Measurements from ENCODE around the gene GNMT. TPM values are rescaled to one million over a fixed set of nuclear protein-coding genes. Genes with fewer than 3 reads are reported as not detected.
A peak's percentile ranks its signal among the peaks of the same experiment; 100 is the strongest.

Gene GNMT
- total RNA-seq, 2 donors from 2014 or later: 3.3 to 4.1 TPM

DNA sequence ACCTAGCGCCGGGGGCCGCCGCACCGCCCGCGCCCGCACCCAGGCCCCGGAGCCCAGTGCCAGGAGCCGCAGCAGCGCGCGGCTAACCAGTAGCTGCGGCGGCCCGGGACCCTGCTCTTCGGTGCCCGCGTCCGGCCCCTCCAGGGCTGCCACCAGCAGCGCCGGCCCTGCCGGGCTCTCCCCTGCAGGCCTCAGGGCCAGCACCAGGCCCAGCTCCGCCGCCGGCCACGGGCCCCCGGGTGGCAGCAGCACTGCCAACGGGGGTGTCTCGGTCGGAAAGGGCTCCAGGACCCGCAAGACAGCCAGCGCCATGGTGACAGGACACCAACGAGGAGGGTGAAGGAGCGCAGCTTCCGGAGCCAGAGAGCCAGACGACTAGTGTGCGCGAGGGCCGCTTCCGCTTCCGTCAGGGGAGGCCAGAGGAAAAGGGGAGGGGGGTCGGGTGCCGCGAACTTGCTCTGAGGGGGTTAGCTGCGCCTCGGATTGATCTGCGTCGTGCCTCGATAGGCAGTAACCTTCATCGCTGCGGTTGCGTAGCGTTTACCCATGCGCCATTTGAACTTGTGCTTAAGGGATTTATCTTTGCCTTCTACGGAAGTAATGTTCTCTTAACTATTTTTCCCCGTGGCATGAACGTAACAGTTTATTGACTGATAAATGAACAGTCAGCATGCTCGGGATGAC is 18.4 kb downstream of the GNMT start, which contains the start of gene PEX6:
Gene PEX6, minus strand, starts transcription at position 343 of the 684 bp plus-strand sequence. Its CDS starts 31 bp downstream, at position 312.
- peaks cover 0 to 25% of the 10 kb centered on the region in 2 donors for H3K4me1 ChIP-seq
- peak within 1 kb of the TSS; percentile 71 to 95 for H3K4me3 ChIP-seq
- H3K36me3 ChIP-seq: no peaks in the 10 kb centered on the region
- no peaks in the 10 kb centered on the region for H3K27me3 ChIP-seq
- DNase-seq (ENCODE audit: low spot score): peak; percentile 88
- peak within 1 kb of the TSS; percentile 84 for H3K27ac ChIP-seq
- TF ChIP-seq, protein P1, sequence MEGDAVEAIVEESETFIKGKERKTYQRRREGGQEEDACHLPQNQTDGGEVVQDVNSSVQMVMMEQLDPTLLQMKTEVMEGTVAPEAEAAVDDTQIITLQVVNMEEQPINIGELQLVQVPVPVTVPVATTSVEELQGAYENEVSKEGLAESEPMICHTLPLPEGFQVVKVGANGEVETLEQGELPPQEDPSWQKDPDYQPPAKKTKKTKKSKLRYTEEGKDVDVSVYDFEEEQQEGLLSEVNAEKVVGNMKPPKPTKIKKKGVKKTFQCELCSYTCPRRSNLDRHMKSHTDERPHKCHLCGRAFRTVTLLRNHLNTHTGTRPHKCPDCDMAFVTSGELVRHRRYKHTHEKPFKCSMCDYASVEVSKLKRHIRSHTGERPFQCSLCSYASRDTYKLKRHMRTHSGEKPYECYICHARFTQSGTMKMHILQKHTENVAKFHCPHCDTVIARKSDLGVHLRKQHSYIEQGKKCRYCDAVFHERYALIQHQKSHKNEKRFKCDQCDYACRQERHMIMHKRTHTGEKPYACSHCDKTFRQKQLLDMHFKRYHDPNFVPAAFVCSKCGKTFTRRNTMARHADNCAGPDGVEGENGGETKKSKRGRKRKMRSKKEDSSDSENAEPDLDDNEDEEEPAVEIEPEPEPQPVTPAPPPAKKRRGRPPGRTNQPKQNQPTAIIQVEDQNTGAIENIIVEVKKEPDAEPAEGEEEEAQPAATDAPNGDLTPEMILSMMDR (IDR thresholded peaks at IDR 0.05): peak in 1 of 2 donors; percentile 15
- H3K9me3 ChIP-seq: no peaks in the 10 kb centered on the region

DNA sequence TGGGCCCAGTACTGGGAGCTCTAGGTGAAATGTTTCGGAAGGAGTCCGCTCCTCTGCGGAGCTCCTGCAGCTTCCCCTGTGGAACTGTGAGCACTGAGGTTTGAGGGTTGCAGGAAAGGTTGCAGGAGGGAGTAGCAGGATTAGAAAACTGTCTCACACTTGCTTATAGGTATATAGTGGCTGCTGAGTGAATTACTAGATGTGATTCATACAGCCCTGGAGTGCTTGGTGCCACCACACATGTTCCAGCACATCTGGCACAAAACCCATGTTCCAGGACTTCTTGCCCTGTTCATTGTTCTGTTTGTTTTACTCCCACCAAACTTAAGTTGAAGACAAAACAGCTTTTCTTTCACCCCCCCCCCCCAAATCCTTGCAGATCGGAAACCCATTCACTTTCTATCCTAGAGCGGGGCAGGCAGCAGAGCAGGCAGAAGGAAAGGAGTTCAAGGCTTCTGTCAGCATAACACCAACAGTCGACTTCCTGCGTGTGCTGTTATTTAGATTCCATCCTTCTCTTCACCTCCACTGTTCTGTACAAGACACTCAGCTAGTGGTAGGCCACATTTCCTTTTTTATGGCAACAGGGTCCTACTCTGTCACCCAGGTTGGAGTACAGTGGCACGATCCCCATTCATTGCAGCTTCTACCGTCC is 19.1 kb downstream of the GNMT start:
- TF ChIP-seq, protein P1 (IDR thresholded peaks at IDR 0.05): no peak
- no peaks in the 10 kb centered on the region for H3K27me3 ChIP-seq
- DNase-seq (ENCODE audit: low spot score): no peak
- H3K36me3 ChIP-seq: no peaks in the 10 kb centered on the region
- H3K4me1 ChIP-seq: peaks cover 0 to 25% of the 10 kb centered on the region in 2 donors
- H3K9me3 ChIP-seq: no peaks in the 10 kb centered on the region
- H3K27ac ChIP-seq: peak overlapping the region; percentile 84
- peak overlapping the region; percentile 71 to 95 for H3K4me3 ChIP-seq

DNA sequence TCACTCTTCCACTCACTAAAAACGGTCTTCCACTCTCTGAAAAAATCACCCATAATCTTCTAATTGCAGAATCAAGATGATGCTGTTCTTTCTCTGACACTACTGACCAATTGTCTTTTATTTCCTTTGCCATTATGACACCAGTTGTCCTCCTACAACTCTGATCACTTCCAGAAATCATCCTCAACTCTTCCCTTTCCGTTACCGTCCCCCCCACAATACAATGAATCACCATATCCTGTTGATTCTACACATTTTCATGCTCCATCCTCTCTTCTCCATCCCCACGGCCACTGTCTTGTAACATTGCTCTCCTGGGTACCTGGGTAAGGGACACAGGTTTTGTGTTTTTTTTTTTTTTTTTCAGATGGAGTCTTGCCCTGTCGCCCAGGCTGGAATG is 21.3 kb downstream of the GNMT start:
- H3K36me3 ChIP-seq: no peaks in the 10 kb centered on the region
- H3K27ac ChIP-seq: no peak overlapping the region
- DNase-seq (ENCODE audit: low spot score): no peak
- TF ChIP-seq, protein P1 (IDR thresholded peaks at IDR 0.05): no peak
- no peaks in the 10 kb centered on the region for H3K9me3 ChIP-seq
- H3K27me3 ChIP-seq: no peaks in the 10 kb centered on the region
- H3K4me1 ChIP-seq: peaks cover 0 to 46% of the 10 kb centered on the region in 2 donors
- no peak overlapping the region for H3K4me3 ChIP-seq

DNA sequence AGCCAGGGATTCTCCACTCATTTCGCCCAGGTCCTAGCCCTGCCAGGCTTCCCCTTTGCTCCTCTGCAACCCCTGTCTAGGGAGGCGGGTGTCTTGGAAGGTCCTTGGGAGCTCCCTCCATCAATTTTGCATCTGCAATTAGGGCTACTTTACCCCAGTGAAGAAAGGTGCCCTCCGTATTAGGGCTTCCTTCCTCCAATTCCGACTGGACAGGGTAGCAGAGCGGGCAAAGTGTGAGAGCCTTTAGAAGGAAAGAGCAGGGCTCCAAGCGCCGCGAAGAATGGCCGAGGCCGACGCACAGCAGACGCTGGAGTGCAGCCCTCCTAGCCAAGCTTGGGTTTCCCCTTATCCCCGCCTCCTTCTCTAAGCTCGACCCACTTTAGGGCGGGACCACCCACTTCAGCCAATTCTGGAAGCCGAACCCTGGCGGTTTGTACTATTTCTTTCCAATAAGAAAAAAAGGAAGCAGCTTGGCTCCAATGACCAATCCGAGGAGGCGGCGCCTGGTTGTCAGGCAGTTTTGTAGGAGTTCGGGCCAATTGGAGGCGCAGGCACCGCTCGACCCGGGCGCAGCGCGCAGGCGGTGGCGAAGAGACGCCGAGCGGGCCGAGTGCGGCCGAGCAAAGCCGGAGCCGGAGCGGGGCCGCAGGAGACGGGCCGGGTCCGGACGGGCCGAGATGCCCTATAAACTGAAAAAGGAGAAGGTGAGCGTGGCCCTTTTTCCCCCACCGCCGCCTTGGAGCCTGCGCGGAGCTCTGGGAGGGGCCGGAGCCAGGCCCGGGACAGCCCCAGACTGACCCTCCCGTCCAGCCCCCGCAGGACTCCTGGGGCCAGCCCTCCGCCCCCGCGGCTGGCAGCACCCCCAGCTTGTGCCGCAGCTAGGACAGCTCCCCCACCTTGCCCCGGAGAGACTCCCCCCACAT is 23.7 kb downstream of the GNMT start, which contains the start of gene PPP2R5D:
Gene PPP2R5D, plus strand, starts transcription at position 570 of the 923 bp plus-strand sequence. Its CDS starts 108 bp downstream, at position 678.
- H3K9me3 ChIP-seq: no peaks in the 10 kb centered on the region
- H3K27ac ChIP-seq: peak within 1 kb of the TSS; percentile 78 to 87
- peaks cover 0 to 58% of the 10 kb centered on the region in 2 donors for H3K4me1 ChIP-seq
- H3K36me3 ChIP-seq: peaks cover under 1% of the 10 kb centered on the region
- H3K27me3 ChIP-seq: no peaks in the 10 kb centered on the region
- TF ChIP-seq, protein P1 (IDR thresholded peaks at IDR 0.05): no peak
- peak; percentile 99 for DNase-seq (ENCODE audit: low spot score)
- peak within 1 kb of the TSS; percentile 67 to 95 for H3K4me3 ChIP-seq

DNA sequence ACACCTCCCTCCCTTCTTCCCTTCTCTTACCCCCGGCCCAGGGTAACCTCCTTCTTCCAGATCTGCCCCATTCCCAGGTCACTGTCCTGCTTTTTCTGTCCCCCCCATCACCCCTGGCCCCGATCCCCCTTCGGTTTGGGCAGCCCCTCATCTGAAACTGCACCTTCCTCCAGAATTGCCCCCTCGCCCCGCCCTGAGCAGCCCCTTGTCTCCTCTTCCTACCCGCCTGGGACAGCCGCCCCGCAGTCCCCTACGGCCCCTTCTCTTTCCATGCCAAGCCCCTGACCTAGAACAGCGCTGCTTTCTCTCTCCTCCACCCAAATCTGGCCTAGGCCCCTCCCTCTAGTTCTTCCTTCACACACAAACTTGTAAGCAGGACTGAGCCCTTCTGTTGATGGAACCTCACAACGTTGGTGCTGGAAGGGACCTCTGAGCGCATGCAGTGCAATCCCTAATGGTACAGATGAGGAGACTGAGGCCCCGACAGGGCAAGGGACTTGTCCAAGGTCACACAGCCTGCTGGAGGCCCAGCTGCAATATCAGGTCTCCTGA is 24.4 kb downstream of the GNMT start:
- Histone ChIP-seq H3K27ac (peak overlapping the region; percentile 78 to 87), H3K4me3 (peak overlapping the region; percentile 67 to 95), H3K27me3 (no peaks in the 10 kb centered on the region), H3K9me3 (no peaks in the 10 kb centered on the region), H3K4me1 (peaks cover 0 to 52% of the 10 kb centered on the region in 2 donors), H3K36me3 (peaks cover 8% of the 10 kb centered on the region)
- DNase-seq (ENCODE audit: low spot score): no peak
- TF ChIP-seq, protein P1 (IDR thresholded peaks at IDR 0.05): no peak
